ENCODE measurements around the gene CDH5.
A peak's percentile ranks its signal among the peaks of the same experiment; 100 is the strongest.

The CDH5 gene

GRCh38 chr16:66375451-66375850 lies 9.0 kb downstream of the CDH5 start:
- no peak for DNase-seq

GRCh38 chr16:66376114-66376513 lies 9.6 kb downstream of the CDH5 start:
- DNase-seq: no peak

GRCh38 chr16:66376577-66377305 lies 10.2 kb downstream of the CDH5 start:
- no peak for DNase-seq

- no peak for DNase-seq
Observed at GRCh38 chr16:66377324-66377723, 10.8 kb downstream of the CDH5 start.

GRCh38 chr16:66378741-66379570 lies 12.5 kb downstream of the CDH5 start:
- DNase-seq: peak; percentile 0

- DNase-seq: no peak
Observed at GRCh38 chr16:66379571-66379941, 13.1 kb downstream of the CDH5 start.

GRCh38 chr16:66380421-66380820 lies 13.9 kb downstream of the CDH5 start:
- DNase-seq: no peak

GRCh38 chr16:66381585-66382170 lies 15.2 kb downstream of the CDH5 start:
- DNase-seq: no peak

GRCh38 chr16:66382171-66382965 lies 15.9 kb downstream of the CDH5 start:
- no peak for DNase-seq

- no peak for DNase-seq
Observed at GRCh38 chr16:66382966-66383299, 16.4 kb downstream of the CDH5 start.

GRCh38 chr16:66383551-66383950 lies 17.1 kb downstream of the CDH5 start:
- DNase-seq: no peak

- no peak for DNase-seq
Observed at GRCh38 chr16:66385415-66385814, 18.9 kb downstream of the CDH5 start.

- DNase-seq: peak; percentile 65
Observed at GRCh38 chr16:66386629-66387622, 20.4 kb downstream of the CDH5 start.

- DNase-seq: no peak
Observed at GRCh38 chr16:66387817-66388332, 21.4 kb downstream of the CDH5 start.

- DNase-seq: no peak
Observed at GRCh38 chr16:66388350-66389139, 22.1 kb downstream of the CDH5 start.

- DNase-seq: no peak
Observed at GRCh38 chr16:66389256-66390176, 23.0 kb downstream of the CDH5 start.

- DNase-seq: no peak
Observed at GRCh38 chr16:66390346-66391108, 24.0 kb downstream of the CDH5 start.

GRCh38 chr16:66391726-66392670 lies 25.5 kb downstream of the CDH5 start:
- no peak for DNase-seq

Data from DMS79 (cell line).